ENCODE measurements around the gene MMP14. TPM values are rescaled to one million over a fixed set of nuclear protein-coding genes. Genes with fewer than 3 reads are reported as not detected.

The MMP14 gene
- total RNA-seq, 1 experiment from 2014 or later: 17.8 TPM

GRCh38 chr14:22822016-22822570 lies 14.3 kb upstream of the MMP14 start:
- Histone ChIP-seq H3K79me2 (ENCODE audit: insufficient read depth, low read length) (no peaks in the 10 kb centered on the region), H3K9ac (ENCODE audit: low read length) (no peak overlapping the region), H4K20me1 (ENCODE audit: insufficient read depth) (no peaks in the 10 kb centered on the region), H3K27ac (ENCODE audit: low read depth, low read length) (no peak overlapping the region), H3K4me1 (ENCODE audit: control insufficient read depth in 1 of 2, insufficient read depth in 2 of 2, low read length in 2 of 2) (peaks cover 7 to 35% of the 10 kb centered on the region in 2 experiments), H2AFZ (ENCODE audit: low read depth, low read length, poor library complexity, severe bottlenecking) (peak overlapping the region; percentile 45), H3K36me3 (ENCODE audit: control insufficient read depth in 1 of 2, insufficient read depth in 2 of 2, low read length in 2 of 2) (no peaks in the 10 kb centered on the region), H3K4me3 (replicated peaks in 1 of 2; ENCODE audit: low read depth in 1 of 2, low read length in 2 of 2) (no peak overlapping the region), H3K9me3 (ENCODE audit: control insufficient read depth in 1 of 2, insufficient read depth in 1 of 2, low read depth in 1 of 2, low read length in 2 of 2) (no peaks in the 10 kb centered on the region), H3K4me2 (ENCODE audit: low read length) (0 out of 2 replicates have a peak overlapping the region, but pooled peaks have one; percentile 68), H3K27me3 (ENCODE audit: insufficient read depth, low read length) (no peaks in the 10 kb centered on the region), H3K9me2 (ENCODE audit: insufficient read depth) (no peaks in the 10 kb centered on the region)
- CTCF ChIA-PET: interaction anchor here (0.6 to 2.7 kb wide), 15 partner anchors 14 to 537 kb away, joined by 3 to 38 read pairs (median 5); partner anchors contain the start of genes DAD1, LRP10, OXA1L and PRMT5
- ATAC-seq (no peak), DNase-seq (ENCODE audit: low read depth, low spot score) (no peak)
- POLR2A ChIA-PET: interaction anchor here (0.6 to 1.9 kb wide), 3 partner anchors 8 to 289 kb away, joined by 3 to 6 read pairs (median 4); partner anchors contain the start of gene OXA1L
- RAD21 ChIA-PET (ENCODE audit: low non-redundant PET in 1 of 2, low total read pairs in 2 of 2, uncharacterized antibody in 2 of 2, unreplicated experiment in 2 of 2): interaction anchor here (0.6 to 1.4 kb wide), 5 partner anchors 31 to 164 kb away, joined by 3 to 8 read pairs (median 4); no protein-coding TSS in a partner anchor
- no TSS peak for BruUV-seq (replicated peaks)
- intact Hi-C loops (cut with micrococcal nuclease): loop anchor here (2.0 kb wide), 3 partner anchors 79 to 265 kb away; partner anchors contain the start of gene AJUBA
- TF ChIP-seq JUND (IDR thresholded peaks at IDR 0.05) (no peak), ZNF274 (IDR thresholded peaks at IDR 0.05; ENCODE audit: low read depth, low read length) (no peak), EZH2 (IDR thresholded peaks at IDR 0.05) (no peak), SIN3A (IDR thresholded peaks at IDR 0.05; ENCODE audit: low read depth) (no peak), CBX3 (IDR thresholded peaks at IDR 0.05; ENCODE audit: low read depth) (no peak), POLR2A (IDR thresholded peaks at IDR 0.05; ENCODE audit: borderline replicate concordance, extremely low read depth, insufficient read depth, insufficient read length) (no peak), FOSL1 (IDR thresholded peaks at IDR 0.05; ENCODE audit: low read depth) (no peak), TCF7L2 (IDR thresholded peaks at IDR 0.05; ENCODE audit: borderline replicate concordance, extremely low read depth, insufficient read depth, insufficient read length) (no peak), MAX (IDR thresholded peaks at IDR 0.05) (no peak), CTCF (IDR thresholded peaks at IDR 0.05 in 2 of 3, conservative IDR thresholded peaks at IDR 0.05 in 1 of 3; ENCODE audit: borderline replicate concordance in 1 of 3, insufficient read depth in 1 of 3, low read depth in 2 of 3, low read length in 2 of 3) (no peak), YY1 (IDR thresholded peaks at IDR 0.05; ENCODE audit: extremely low read depth, insufficient replicate concordance, low read depth, low read length) (no peak), ELF1 (IDR thresholded peaks at IDR 0.05; ENCODE audit: borderline replicate concordance, low read depth) (no peak), ZFX (IDR thresholded peaks at IDR 0.05) (no peak), RAD21 (IDR thresholded peaks at IDR 0.05; ENCODE audit: low read depth) (no peak)
